Adrenal gland (tissue), 12 donors: ENCODE results near the gene FARP2. TPM values are rescaled to one million over a fixed set of nuclear protein-coding genes. Genes with fewer than 3 reads are reported as not detected.
"Not testable (repeated sequence)": the region's sequence is repeated elsewhere in the genome, so short reads cannot be mapped to it uniquely, and the experiment has no call there.

ENCODE experiments used
- DNase-seq, 7 donors: peaks; one replicate each; pipeline ENCODE4 v3.0.0-alpha.2; 2019 to 2020
- H3K27ac ChIP-seq, 5 donors: fragments of 200-600 bp; sonication (generic) in 4 of 5; 1 replicate in 3 of 5; 2 replicates in 2 of 5; pipeline versions ENCODE4 v1.5.1 to v1.8.0; 2016 to 2020; ENCODE audit warnings: mild to moderate bottlenecking in 1 of 5
- H3K27me3 ChIP-seq: fragments of 200-600 bp; 2 replicates; pipeline ENCODE4 v1.8.0; 2021
- H3K36me3 ChIP-seq, 2 donors: fragments of 200-600 bp; replicated peaks in 1 of 2; 1 replicate in 1 of 2; 2 replicates in 1 of 2; pipeline versions ENCODE4 v1.5.1 to v1.8.0; 2018 to 2022
- H3K4me1 ChIP-seq, 2 donors: fragments of 200-600 bp; replicated peaks in 1 of 2; 1 replicate in 1 of 2; 2 replicates in 1 of 2; pipeline versions ENCODE4 v1.5.1 to v1.8.0; 2018 to 2021
- H3K4me3 ChIP-seq, 4 donors: fragments of 200-600 bp; sonication (generic) in 3 of 4; one replicate each; pipeline ENCODE4 v1.5.1; 2016 to 2018
- H3K9me3 ChIP-seq, 3 donors: fragments of 200-600 bp; sonication (generic) in 1 of 3; replicated peaks in 1 of 3; 1 replicate in 2 of 3; 2 replicates in 1 of 3; pipeline versions ENCODE4 v1.5.1 to v1.8.0; 2016 to 2021
- POLR2A ChIP-seq, 2 donors: fragments of 450-650 bp; IDR thresholded peaks; one replicate each; pipeline ENCODE4 v1.6.1; 2017; ENCODE audit warnings: antibody characterized with exemption in 2 of 2, mild to moderate bottlenecking in 2 of 2, moderate library complexity in 1 of 2
- WGBS, 4 donors: extraction: QIAGEN DNeasy Blood & Tissue Kit in 2 of 4; methylation state at CpG; one replicate each; pipeline versions ENCODE4 v1.1.5 to v1.1.7; 2013 to 2017; 5-methylcytosine and 5-hydroxymethylcytosine counted together
- intact Hi-C, 2 donors: fragments of 100-400 bp; cut with DNase I; formaldehyde crosslinking; loops; one replicate each; pipeline versions ENCODE4 v1.14.1 to v1.15.0; 2022 to 2023
- polyA plus RNA-seq, 3 donors: library from polyadenylated mRNA; stranded (reverse); fragments of 200-250 nt in 2 of 3; fragments of 350-450 nt in 1 of 3; fragmentation: Illumina TruSeq in 1 of 3; extraction: RNeasy Lipid Tissue Mini Kit (QIAGEN cat#74804) in 1 of 3; gene quantifications; one replicate each; pipeline ENCODE4 v1.2.3, GENCODE V29; 2013 to 2014
- total RNA-seq, 9 donors: library from RNA; depleted of rRNA in 4 of 9; stranded (reverse); fragments of >200 nt in 4 of 9; fragments of 120-200 nt in 1 of 9; fragmentation: NEBNext Ultra II Directional in 1 of 9; extraction: Animal tissue kit (Norgen Biotek cat#: 25700) in 1 of 9; gene quantifications; one replicate each; pipeline versions ENCODE4 v1.1.0 to v1.2.4, GENCODE V29; 2013 to 2023
- TF ChIP-seq, protein P1 (sequence below), 6 experiments: fragments of 450-650 bp in 4 of 6; fragments of 200-600 bp in 2 of 6; sonication (generic) in 1 of 6; IDR thresholded peaks; 1 replicate in 5 of 6; 2 replicates in 1 of 6; pipeline versions ENCODE4 v1.5.1 to v1.8.0; 2016 to 2021; ENCODE audit warnings: antibody characterized with exemption in 6 of 6, mild to moderate bottlenecking in 2 of 6, moderate library complexity in 1 of 6
- donor health status: healthy with polysubstance abuse.
- donor health status: Bipolar disorder and iron deficiency.
- donor health status: DM: yes; HTN: yes; CAD: no.
- donor health status: DM: no; HTN: no; CAD: no.
- donor health status: DM: no; HTN: no; CAD: no.
- donor health status: DM: yes; HTN: yes; CAD: no.

Gene FARP2
- total and polyA plus RNA-seq, 12 donors: 17.3 to 66.8 (median 37.8) TPM

DNA sequence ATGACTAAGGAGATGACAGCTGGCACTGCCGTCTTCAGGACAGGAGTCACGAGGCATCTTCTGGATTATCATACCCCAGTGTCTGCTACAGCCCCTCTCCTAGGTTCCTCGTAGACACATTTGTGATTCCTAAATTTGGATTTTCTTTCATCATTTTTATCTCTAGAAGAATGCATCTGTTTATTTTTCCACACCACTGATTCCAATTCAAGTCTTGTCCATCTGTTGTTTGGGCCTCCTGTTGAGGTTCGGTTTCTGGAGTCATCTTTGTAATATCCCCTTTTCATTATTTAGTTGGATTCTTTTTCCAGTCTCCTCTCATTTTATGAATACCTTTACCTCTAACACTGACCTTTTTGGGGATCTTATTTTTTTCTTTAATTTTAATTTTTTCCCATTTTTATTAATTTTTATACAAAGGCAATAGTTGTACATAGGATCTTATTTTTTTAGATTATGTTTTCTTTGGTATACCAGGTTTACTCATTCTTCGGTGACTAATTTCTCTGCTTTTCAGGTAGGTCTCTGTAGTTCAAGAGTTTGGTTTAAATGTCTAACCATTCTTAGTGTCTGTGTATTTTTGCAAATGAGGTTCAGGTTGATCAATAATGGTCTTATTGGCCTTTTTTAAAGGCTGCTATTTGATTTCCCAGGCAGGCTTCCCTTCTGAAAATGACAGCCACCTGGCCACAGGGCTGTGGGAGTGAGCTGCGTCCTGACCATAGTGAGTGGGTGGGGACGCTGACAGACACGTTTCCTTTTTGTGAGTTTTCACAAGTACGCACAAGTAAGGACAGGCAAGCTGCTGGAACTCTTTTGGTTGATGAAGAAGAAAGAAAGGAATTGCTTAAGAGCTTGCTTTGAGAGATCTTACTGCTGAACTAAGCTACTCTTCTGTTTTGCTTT is 34.5 kb downstream of the FARP2 start:
- intact Hi-C loops: no loop called here
- 92 to 97% (median 94%) methylated on average over 9 of the region's 9 CpGs for WGBS, 4 donors
- no peak overlapping the region for H3K27ac ChIP-seq
- DNase-seq: no peak
- no peak overlapping the region for H3K4me3 ChIP-seq
- no peaks in the 10 kb centered on the region for H3K27me3 ChIP-seq
- H3K36me3 ChIP-seq: no peaks in the 10 kb centered on the region
- H3K4me1 ChIP-seq: peaks cover 0 to 7% of the 10 kb centered on the region in 2 donors
- TF ChIP-seq POLR2A (IDR thresholded peaks at IDR 0.05): no peak
- TF ChIP-seq, protein P1, sequence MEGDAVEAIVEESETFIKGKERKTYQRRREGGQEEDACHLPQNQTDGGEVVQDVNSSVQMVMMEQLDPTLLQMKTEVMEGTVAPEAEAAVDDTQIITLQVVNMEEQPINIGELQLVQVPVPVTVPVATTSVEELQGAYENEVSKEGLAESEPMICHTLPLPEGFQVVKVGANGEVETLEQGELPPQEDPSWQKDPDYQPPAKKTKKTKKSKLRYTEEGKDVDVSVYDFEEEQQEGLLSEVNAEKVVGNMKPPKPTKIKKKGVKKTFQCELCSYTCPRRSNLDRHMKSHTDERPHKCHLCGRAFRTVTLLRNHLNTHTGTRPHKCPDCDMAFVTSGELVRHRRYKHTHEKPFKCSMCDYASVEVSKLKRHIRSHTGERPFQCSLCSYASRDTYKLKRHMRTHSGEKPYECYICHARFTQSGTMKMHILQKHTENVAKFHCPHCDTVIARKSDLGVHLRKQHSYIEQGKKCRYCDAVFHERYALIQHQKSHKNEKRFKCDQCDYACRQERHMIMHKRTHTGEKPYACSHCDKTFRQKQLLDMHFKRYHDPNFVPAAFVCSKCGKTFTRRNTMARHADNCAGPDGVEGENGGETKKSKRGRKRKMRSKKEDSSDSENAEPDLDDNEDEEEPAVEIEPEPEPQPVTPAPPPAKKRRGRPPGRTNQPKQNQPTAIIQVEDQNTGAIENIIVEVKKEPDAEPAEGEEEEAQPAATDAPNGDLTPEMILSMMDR (IDR thresholded peaks at IDR 0.05): no peak
- no peaks in the 10 kb centered on the region for H3K9me3 ChIP-seq

DNA sequence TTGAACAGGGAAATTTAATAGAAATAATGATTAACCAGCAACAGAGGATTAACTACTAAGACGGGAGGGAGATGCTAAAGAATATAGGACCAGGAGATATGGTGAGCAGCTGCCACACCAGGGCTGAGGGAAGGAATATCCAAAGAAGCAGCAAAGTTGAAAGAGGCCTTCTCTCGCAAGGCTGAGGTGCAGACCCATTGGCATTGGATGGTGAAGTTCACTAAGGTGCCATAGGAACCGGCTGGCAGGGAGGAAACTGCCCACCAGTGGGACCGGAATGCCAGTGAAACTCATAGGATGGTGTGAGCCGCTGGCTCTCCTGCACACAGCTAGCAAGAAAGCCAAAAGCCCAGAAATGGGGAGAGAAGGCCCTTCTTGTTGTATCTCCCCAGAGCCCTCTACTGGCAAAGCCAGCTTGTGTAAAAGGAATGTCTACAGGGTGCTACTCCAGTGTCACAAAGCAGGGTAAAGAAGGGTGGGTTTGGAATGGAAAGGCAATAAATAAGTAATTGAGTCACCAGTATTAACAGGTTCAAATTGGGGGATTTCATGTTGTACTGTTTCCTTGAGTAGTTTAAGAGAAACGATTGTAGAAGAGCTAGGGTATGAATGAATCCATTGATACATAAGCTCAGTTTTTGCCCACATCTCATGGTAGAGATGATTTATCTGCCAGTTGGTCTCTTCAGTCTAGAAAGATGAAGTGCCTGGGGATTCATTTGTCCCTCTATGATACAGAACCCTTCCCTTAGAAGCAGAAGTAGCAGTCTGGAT is 36.0 kb downstream of the FARP2 start:
- intact Hi-C loops: no loop called here
- Histone ChIP-seq H3K27ac (no peak overlapping the region), H3K9me3 (no peaks in the 10 kb centered on the region), H3K4me3 (no peak overlapping the region), H3K36me3 (no peaks in the 10 kb centered on the region), H3K4me1 (no peaks in the 10 kb centered on the region), H3K27me3 (no peaks in the 10 kb centered on the region)
- TF ChIP-seq, protein P1 (IDR thresholded peaks at IDR 0.05): peak in 5 of 6 experiments; percentile 9 to 44 (median 37)
- TF ChIP-seq POLR2A (IDR thresholded peaks at IDR 0.05): no peak
- WGBS, 4 donors: 80 to 92% (median 85%) methylated on average over 6 of the region's 6 CpGs
- peak in 2 of 7 donors; percentile 33 to 60 for DNase-seq

DNA sequence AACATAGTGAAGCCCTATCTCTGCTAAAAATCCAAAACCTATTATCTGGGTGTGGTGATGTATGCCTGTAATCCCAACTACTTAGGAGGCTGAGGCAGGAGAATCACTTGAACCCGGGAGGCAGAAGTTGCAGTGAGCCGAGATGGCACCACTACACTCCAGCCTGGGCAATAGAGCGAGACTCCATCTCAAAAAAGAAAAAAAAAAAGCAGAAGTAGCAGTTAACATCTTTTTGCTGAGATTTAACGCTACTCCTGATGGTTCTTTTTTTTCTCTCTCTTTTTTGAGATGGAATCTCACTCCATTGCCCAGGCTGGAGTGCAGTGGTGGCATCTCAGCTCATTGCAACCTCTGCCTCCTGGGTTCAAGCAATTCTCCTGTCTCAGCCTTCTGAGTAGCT is 36.7 kb downstream of the FARP2 start:
- WGBS, 4 donors: 92 to 97% (median 96%) methylated on average over 4 of the region's 4 CpGs
- H3K4me3 ChIP-seq, intact Hi-C loops, H3K9me3 ChIP-seq, H3K4me1 ChIP-seq, H3K27me3 ChIP-seq, H3K36me3 ChIP-seq, H3K27ac ChIP-seq, DNase-seq: not testable (repeated sequence)

DNA sequence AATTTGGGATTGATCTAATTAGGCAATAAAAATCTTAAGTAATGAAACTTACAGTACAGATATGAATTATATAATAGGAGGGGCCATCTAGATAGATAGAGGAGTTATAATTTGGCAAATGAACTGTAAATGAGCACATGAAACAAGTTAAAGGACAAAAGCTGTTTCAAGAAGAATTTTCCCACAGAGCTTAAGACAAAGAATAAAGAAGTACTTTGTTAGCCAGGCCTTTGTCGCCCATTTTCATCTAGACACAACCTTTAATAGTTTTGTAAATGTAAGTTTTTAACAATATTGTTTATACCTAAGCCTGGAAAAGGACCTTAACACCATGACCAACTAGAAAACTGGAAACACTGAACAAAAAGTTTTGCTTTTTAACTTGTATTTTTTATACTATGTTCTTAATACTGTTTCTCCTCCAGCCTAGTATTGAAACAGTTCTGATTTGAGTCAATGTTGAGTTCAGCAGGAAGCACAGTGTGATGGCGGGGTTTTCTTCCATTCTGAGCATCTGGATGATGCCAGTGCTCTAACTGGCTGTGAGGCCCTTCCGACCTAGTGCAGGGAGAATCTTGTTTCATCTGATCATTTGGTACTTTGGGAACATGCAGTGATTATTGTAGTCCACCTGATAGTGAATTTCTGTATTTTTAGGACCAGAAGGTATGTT is 37.6 kb downstream of the FARP2 start:
- no peaks in the 10 kb centered on the region for H3K4me1 ChIP-seq
- no peaks in the 10 kb centered on the region for H3K9me3 ChIP-seq
- H3K27me3 ChIP-seq: no peaks in the 10 kb centered on the region
- H3K36me3 ChIP-seq: no peaks in the 10 kb centered on the region
- H3K27ac ChIP-seq: no peak overlapping the region
- WGBS, 4 donors: 90 to 96% (median 94%) methylated on average over 3 of the region's 3 CpGs
- no peak overlapping the region for H3K4me3 ChIP-seq
- intact Hi-C loops: no loop called here
- TF ChIP-seq POLR2A (IDR thresholded peaks at IDR 0.05): no peak
- TF ChIP-seq, protein P1 (IDR thresholded peaks at IDR 0.05): no peak
- no peak for DNase-seq

DNA sequence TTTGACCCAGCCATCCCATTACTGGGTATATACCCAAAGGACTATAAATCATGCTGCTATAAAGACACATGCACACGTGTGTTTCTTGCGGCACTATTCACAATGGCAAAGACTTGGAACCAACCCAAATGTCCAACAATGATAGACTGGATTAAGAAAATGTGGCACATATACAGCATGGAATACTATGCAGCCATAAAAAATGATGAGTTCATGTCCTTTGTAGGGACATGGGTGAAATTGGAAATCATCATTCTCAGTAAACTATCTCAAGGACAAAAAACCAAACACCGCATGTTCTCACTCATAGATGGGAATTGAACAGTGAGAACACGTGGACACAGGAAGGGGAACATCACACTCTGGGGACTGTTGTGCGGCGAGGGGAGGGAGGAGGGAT is 40.7 kb downstream of the FARP2 start:
- intact Hi-C loops, DNase-seq, H3K27ac ChIP-seq, H3K9me3 ChIP-seq, H3K36me3 ChIP-seq, H3K4me3 ChIP-seq, H3K4me1 ChIP-seq, H3K27me3 ChIP-seq: not testable (repeated sequence)
- WGBS, 4 donors: 90 to 100% (median 98%) methylated on average over 4 to 6 of the region's 6 CpGs
